OCI-LY7 (cell line): ENCODE results near the gene ACADVL. TPM values are rescaled to one million over a fixed set of nuclear protein-coding genes. Genes with fewer than 3 reads are reported as not detected.

ENCODE experiments used
- BruUV-seq: library from RNA; stranded (reverse); fragments of 400-500 nt; replicated peaks from 2 replicates; lab custom pipeline; 2021; lab: Mats Ljungman, UMichigan
- CTCF ChIA-PET: fragments of 300-600 bp; sonication (Branson Sonifier 250); formaldehyde crosslinking; loops from one replicate; lab custom pipeline; 2022; ENCODE audit warnings: antibody characterized with exemption; ENCODE audit not compliant: unreplicated experiment; lab: Charles Lee
- POLR2A ChIA-PET: fragments of 300-600 bp; sonication (Branson Sonifier 250); formaldehyde crosslinking; loops from one replicate; lab custom pipeline; 2022; ENCODE audit warnings: antibody characterized with exemption; lab: Charles Lee
- DNase-seq: peaks from one replicate; pipeline ENCODE4 v3.0.0-alpha.2; 2015; ENCODE audit warnings: low spot score
- H2AFZ ChIP-seq: fragments of 200-600 bp; sonication (generic), shearing (Covaris generic); 2 replicates; pipeline ENCODE4 v1.6.1; 2014; ENCODE audit warnings: mild to moderate bottlenecking, antibody characterized with exemption, low read length, moderate library complexity
- H3K27ac ChIP-seq: fragments of 200-600 bp; sonication (generic); 2 replicates; pipeline ENCODE4 v1.5.1; 2014; ENCODE audit warnings: mixed run types, low read depth, mild to moderate bottlenecking, moderate library complexity, low read length, inconsistent platforms; ENCODE audit not compliant: poor library complexity, severe bottlenecking
- H3K36me3 ChIP-seq: fragments of 200-600 bp; sonication (generic); 2 replicates; pipeline ENCODE4 v1.6.1; 2014; ENCODE audit warnings: mild to moderate bottlenecking, antibody characterized with exemption, low read length, moderate library complexity, mixed read lengths; ENCODE audit not compliant: insufficient read depth
- H3K4me1 ChIP-seq: fragments of 200-600 bp; sonication (generic); 2 replicates; pipeline ENCODE4 v1.5.1; 2014; ENCODE audit warnings: mild to moderate bottlenecking, low read length; ENCODE audit not compliant: insufficient read depth, poor library complexity, severe bottlenecking
- H3K4me2 ChIP-seq: fragments of 200-600 bp; sonication (generic); 2 replicates; pipeline ENCODE4 v1.6.1; 2014; ENCODE audit warnings: mild to moderate bottlenecking, low read length
- H3K4me3 ChIP-seq: fragments of 200-600 bp; sonication (generic); 2 replicates; pipeline ENCODE4 v1.5.1; 2014; ENCODE audit warnings: mild to moderate bottlenecking, low read depth, low read length; ENCODE audit not compliant: poor library complexity, severe bottlenecking
- H3K79me2 ChIP-seq: fragments of 200-600 bp; sonication (generic); 2 replicates; pipeline ENCODE4 v1.6.1; 2016; ENCODE audit warnings: low read depth, mild to moderate bottlenecking, low read length, moderate library complexity, mixed read lengths; ENCODE audit not compliant: insufficient read depth
- H3K9me2 ChIP-seq: fragments of 200-600 bp; sonication (generic); 2 replicates; pipeline ENCODE4 v1.6.1; 2016; ENCODE audit warnings: mild to moderate bottlenecking, low read length, mixed read lengths; ENCODE audit not compliant: insufficient read depth
- H3K9me3 ChIP-seq: fragments of 200-600 bp; sonication (generic); 2 replicates; pipeline ENCODE4 v1.6.1; 2014; ENCODE audit warnings: mild to moderate bottlenecking, mixed run types, low read length, mixed read lengths
- H4K20me1 ChIP-seq: fragments of 200-600 bp; sonication (generic); 2 replicates; pipeline ENCODE4 v1.6.1; 2014; ENCODE audit warnings: mild to moderate bottlenecking, antibody characterized with exemption, low read length, moderate library complexity, mixed read lengths; ENCODE audit not compliant: insufficient read depth
- EZH2phosphoT487 ChIP-seq: fragments of 200-600 bp; sonication (generic); IDR thresholded peaks from 2 replicates; pipeline ENCODE4 v1.6.1; 2018; ENCODE audit warnings: low read depth, borderline replicate concordance, mild to moderate bottlenecking, mixed run types, antibody characterized with exemption, low read length, moderate library complexity, mixed read lengths
- intact Hi-C: fragments of 100-400 bp; cut with micrococcal nuclease; formaldehyde crosslinking; loops from one replicate; pipeline ENCODE4 v1.10.0; 2022; ENCODE audit not compliant: unreplicated experiment
- total RNA-seq, 2 experiments: library from RNA; depleted of rRNA in 1 of 2; stranded (reverse); fragments of >200 nt in 1 of 2; shearing (Covaris generic) in 1 of 2; gene quantifications; 2 replicates each; pipeline ENCODE4 v1.2.3, GENCODE V29; 2014 to 2022
- TF ChIP-seq, protein P1 (sequence below): fragments of 200-600 bp; sonication (generic); conservative IDR thresholded peaks from 2 replicates; pipeline ENCODE4 v1.5.1; 2014; ENCODE audit warnings: mild to moderate bottlenecking, antibody characterized with exemption, low read length, moderate library complexity, mixed read lengths

ACADVL gene
- total RNA-seq, 2 experiments from 2014 or later: 204 to 297 TPM

DNA sequence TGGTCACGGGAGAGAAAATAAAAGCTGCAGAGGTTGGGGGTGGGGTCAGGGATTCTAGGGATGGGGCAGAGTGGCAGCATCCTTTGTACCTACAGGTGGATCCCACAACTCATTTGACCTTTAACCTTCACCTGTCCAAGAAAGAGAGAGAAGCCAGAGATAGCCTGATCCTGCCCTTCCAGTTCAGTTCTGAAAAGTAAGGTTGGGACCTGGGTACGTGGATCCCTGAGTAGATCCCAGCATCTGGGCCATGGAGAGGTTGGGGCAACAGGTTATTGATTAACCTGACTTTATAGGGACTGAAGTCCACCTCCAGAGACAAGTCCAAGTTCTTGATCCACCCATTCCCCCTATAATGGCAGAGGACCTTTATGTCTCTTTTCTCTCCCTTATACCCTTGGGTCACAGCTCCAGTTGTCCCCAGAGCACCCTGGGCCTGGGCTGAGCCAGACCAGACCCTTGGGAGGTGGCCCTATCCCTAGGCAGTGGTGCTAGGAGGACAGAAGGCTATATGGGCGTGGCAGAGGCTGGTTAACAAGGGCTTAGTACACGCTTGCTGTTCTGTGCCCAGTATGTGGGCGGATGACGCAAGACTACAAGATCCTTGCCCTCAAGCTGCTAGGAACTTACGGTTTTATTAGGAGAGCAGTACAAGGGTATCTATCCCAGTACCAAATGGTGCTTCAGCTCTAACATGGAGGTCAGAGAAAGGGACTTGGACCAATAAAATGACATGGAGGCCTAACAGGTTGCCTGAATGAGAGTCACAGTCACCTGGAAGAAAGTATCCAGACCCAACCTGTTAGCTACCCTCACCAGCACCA lies 39.2 kb downstream of the ACADVL start:
- POLR2A ChIA-PET: interaction anchor here (0.6 to 0.7 kb wide), 2 partner anchors 16 to 392 kb away, joined by 3 to 7 read pairs; no protein-coding TSS in a partner anchor
- Histone ChIP-seq H3K4me1 (peaks cover 17% of the 10 kb centered on the region), H2AFZ (no peak overlapping the region), H3K27ac (no peak overlapping the region), H3K4me2 (no peak overlapping the region), H3K79me2 (peaks cover 2% of the 10 kb centered on the region; the same call in 1 of the 2 replicates), H3K4me3 (no peak overlapping the region), H3K9me3 (no peaks in the 10 kb centered on the region), H4K20me1 (no peaks in the 10 kb centered on the region), H3K9me2 (no peaks in the 10 kb centered on the region), H3K36me3 (peaks cover 49% of the 10 kb centered on the region)
- CTCF ChIA-PET: no interaction called here
- no peak for DNase-seq
- no TSS peak for BruUV-seq
- intact Hi-C loops: no loop called here
- TF ChIP-seq, protein P1, sequence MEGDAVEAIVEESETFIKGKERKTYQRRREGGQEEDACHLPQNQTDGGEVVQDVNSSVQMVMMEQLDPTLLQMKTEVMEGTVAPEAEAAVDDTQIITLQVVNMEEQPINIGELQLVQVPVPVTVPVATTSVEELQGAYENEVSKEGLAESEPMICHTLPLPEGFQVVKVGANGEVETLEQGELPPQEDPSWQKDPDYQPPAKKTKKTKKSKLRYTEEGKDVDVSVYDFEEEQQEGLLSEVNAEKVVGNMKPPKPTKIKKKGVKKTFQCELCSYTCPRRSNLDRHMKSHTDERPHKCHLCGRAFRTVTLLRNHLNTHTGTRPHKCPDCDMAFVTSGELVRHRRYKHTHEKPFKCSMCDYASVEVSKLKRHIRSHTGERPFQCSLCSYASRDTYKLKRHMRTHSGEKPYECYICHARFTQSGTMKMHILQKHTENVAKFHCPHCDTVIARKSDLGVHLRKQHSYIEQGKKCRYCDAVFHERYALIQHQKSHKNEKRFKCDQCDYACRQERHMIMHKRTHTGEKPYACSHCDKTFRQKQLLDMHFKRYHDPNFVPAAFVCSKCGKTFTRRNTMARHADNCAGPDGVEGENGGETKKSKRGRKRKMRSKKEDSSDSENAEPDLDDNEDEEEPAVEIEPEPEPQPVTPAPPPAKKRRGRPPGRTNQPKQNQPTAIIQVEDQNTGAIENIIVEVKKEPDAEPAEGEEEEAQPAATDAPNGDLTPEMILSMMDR: no peak
- no peak for TF ChIP-seq EZH2phosphoT487

DNA sequence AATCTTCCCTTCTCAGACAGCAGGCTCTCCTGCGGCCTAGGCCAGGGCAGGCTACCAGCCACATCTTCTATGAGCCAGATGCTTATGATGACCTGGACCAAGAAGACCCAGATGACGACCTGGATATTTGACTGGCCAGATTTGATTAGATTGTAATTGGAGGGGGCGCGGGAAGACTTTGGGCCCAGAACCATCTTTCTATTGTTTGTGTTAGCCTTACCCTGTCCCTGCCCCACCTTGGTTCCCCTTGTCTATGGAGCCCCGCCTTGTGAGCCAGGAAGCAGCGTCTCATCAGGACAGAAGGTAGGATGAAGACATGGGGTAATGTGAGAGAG lies 39.8 kb downstream of the ACADVL start:
- peaks cover 43% of the 10 kb centered on the region for H3K36me3 ChIP-seq
- no TSS peak for BruUV-seq
- intact Hi-C loops: no loop called here
- no peak overlapping the region for H3K27ac ChIP-seq
- no peaks in the 10 kb centered on the region for H3K9me2 ChIP-seq
- DNase-seq: no peak
- no peaks in the 10 kb centered on the region for H3K9me3 ChIP-seq
- ChIA-PET POLR2A (interaction anchor here (0.6 kb wide), 1 partner anchor 17 kb away, joined by 7 read pairs; no protein-coding TSS in a partner anchor), CTCF (no interaction called here)
- no peaks in the 10 kb centered on the region for H3K79me2 ChIP-seq
- no peak for TF ChIP-seq EZH2phosphoT487
- TF ChIP-seq, protein P1: no peak
- H3K4me3 ChIP-seq: no peak overlapping the region
- no peaks in the 10 kb centered on the region for H4K20me1 ChIP-seq
- H3K4me1 ChIP-seq: peaks cover 17% of the 10 kb centered on the region
- H3K4me2 ChIP-seq: no peak overlapping the region
- H2AFZ ChIP-seq: no peak overlapping the region

DNA sequence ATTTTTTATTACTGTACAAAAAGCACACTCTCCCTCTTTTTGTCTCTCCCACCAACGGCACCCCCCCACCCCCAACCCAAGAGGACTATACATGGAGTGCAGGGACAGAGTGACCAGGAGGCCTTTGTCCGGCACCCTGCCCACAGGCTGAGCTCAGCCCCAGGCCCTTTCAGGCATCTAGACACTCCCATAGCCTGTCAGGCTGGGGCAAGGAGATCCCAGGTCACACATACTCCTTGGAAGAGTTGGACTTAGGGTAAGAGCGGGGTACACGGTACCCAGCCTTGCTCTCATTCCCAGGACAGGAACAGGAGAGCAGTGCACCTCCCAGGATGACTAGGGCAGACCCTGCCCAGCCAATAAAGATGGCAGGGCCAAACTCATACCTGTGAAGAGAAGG lies 40.4 kb downstream of the ACADVL start:
- H3K4me3 ChIP-seq: no peak overlapping the region
- H3K9me3 ChIP-seq: no peaks in the 10 kb centered on the region
- H3K4me1 ChIP-seq: peaks cover 17% of the 10 kb centered on the region
- H3K4me2 ChIP-seq: no peak overlapping the region
- peaks cover 37% of the 10 kb centered on the region for H3K36me3 ChIP-seq
- H3K27ac ChIP-seq: no peak overlapping the region
- H2AFZ ChIP-seq: no peak overlapping the region
- CTCF ChIA-PET: no interaction called here
- TF ChIP-seq EZH2phosphoT487: no peak
- TF ChIP-seq, protein P1: no peak
- no TSS peak for BruUV-seq
- H3K79me2 ChIP-seq: no peaks in the 10 kb centered on the region
- POLR2A ChIA-PET: no interaction called here
- DNase-seq: no peak
- H3K9me2 ChIP-seq: no peaks in the 10 kb centered on the region
- H4K20me1 ChIP-seq: no peaks in the 10 kb centered on the region
- intact Hi-C loops: no loop called here
